WTC11 (cell line): Measurements from ENCODE around the gene FOXO3. TPM values are rescaled to one million over a fixed set of nuclear protein-coding genes. Genes with fewer than 3 reads are reported as not detected.

Experiments used
- ATAC-seq: fragments of 200-7000 bp; cut with Tn5 transposase; 2 replicates; pipeline ENCODE4 v1.10.0; 2021; ENCODE audit warnings: mild to moderate bottlenecking, moderate library complexity
- CTCF ChIA-PET: fragments of 300-600 bp; sonication (Branson Sonifier 250); formaldehyde crosslinking; loops from one replicate; lab custom pipeline; 2021; ENCODE audit warnings: antibody characterized with exemption; lab: Charles Lee
- POLR2A ChIA-PET: fragments of 350-600 bp; sonication (Branson Sonifier 250); formaldehyde crosslinking; loops from one replicate; lab custom pipeline; 2021; ENCODE audit warnings: antibody characterized with exemption; lab: Charles Lee
- DNase-seq: peaks from one replicate; pipeline ENCODE4 v3.0.0; 2021; ENCODE audit warnings: low spot score
- H3K27ac Mint-ChIP-seq: 2 replicates; pipeline ENCODE4 v1.8.0; 2021; ENCODE audit warnings: mixed read lengths
- H3K27me3 Mint-ChIP-seq: 2 replicates; pipeline ENCODE4 v1.8.0; 2021; ENCODE audit warnings: low read depth, mild to moderate bottlenecking, moderate library complexity, mixed read lengths
- H3K36me3 Mint-ChIP-seq: 2 replicates; pipeline ENCODE4 v1.8.0; 2021; ENCODE audit warnings: mixed read lengths
- H3K4me1 Mint-ChIP-seq: 2 replicates; pipeline ENCODE4 v1.8.0; 2022; ENCODE audit warnings: mixed read lengths
- H3K4me3 Mint-ChIP-seq: 2 replicates; pipeline ENCODE4 v1.8.0; 2021; ENCODE audit warnings: mild to moderate bottlenecking, moderate library complexity, mixed read lengths
- H3K9me3 Mint-ChIP-seq: 2 replicates; pipeline ENCODE4 v1.8.0; 2021; ENCODE audit warnings: mixed read lengths
- ATF1 ChIP-seq: sonication (generic); formaldehyde crosslinking; IDR thresholded peaks from 2 replicates; pipeline ENCODE4 v1.8.1; 2023; ENCODE audit warnings: mild to moderate bottlenecking, moderate library complexity, missing genetic modification reagents
- CBFB ChIP-seq: sonication (generic); formaldehyde crosslinking; IDR thresholded peaks from 2 replicates; pipeline ENCODE4 v1.8.1; 2022; ENCODE audit warnings: mild to moderate bottlenecking, low read depth, missing genetic modification reagents
- HMGA2 ChIP-seq: fragments of 250-450 bp; sonication (Bioruptor Pico); IDR thresholded peaks from 2 replicates; pipeline ENCODE4 v1.4.0; 2021; ENCODE audit warnings: mild to moderate bottlenecking, moderate library complexity
- NR1H2 ChIP-seq: sonication (generic); formaldehyde crosslinking; IDR thresholded peaks from 2 replicates; pipeline ENCODE4 v1.9.0; 2021; ENCODE audit warnings: mild to moderate bottlenecking, moderate library complexity, missing genetic modification reagents
- NR2C2 ChIP-seq: sonication (generic); formaldehyde crosslinking; IDR thresholded peaks from 2 replicates; pipeline ENCODE4 v1.8.0; 2022; ENCODE audit warnings: mild to moderate bottlenecking, missing genetic modification reagents
- NR3C1 ChIP-seq: sonication (generic); formaldehyde crosslinking; conservative IDR thresholded peaks from 2 replicates; pipeline ENCODE4 v1.8.1; 2023; ENCODE audit warnings: low read depth, mild to moderate bottlenecking, missing genetic modification reagents
- TEAD1 ChIP-seq: sonication (generic); formaldehyde crosslinking; IDR thresholded peaks from 2 replicates; pipeline ENCODE4 v1.8.0; 2022; ENCODE audit warnings: mild to moderate bottlenecking, missing genetic modification reagents
- ZBTB43 ChIP-seq: sonication (generic); formaldehyde crosslinking; IDR thresholded peaks from 2 replicates; pipeline ENCODE4 v1.8.1; 2023; ENCODE audit warnings: mild to moderate bottlenecking, missing genetic modification reagents
- ZNF138 ChIP-seq: sonication (generic); formaldehyde crosslinking; conservative IDR thresholded peaks from 2 replicates; pipeline ENCODE4 v1.8.1; 2022; ENCODE audit warnings: mild to moderate bottlenecking, moderate library complexity, missing genetic modification reagents
- ZNF219 ChIP-seq: sonication (generic); formaldehyde crosslinking; IDR thresholded peaks from 2 replicates; pipeline ENCODE4 v1.8.0; 2023; ENCODE audit warnings: missing genetic modification reagents, mild to moderate bottlenecking, borderline replicate concordance
- ZNF396 ChIP-seq: fragments of 250-450 bp; sonication (Bioruptor Pico); IDR thresholded peaks from 2 replicates; pipeline ENCODE4 v1.8.0; 2021; ENCODE audit warnings: mild to moderate bottlenecking, moderate library complexity, borderline replicate concordance
- ZNF416 ChIP-seq: fragments of 250-450 bp; sonication (Bioruptor Pico); IDR thresholded peaks from 2 replicates; pipeline ENCODE4 v1.9.0; 2021; ENCODE audit warnings: mild to moderate bottlenecking, inconsistent platforms
- total RNA-seq: library from RNA; stranded (reverse); gene quantifications from 3 replicates; pipeline ENCODE4 v1.2.3, GENCODE V29; 2021
- TF ChIP-seq, protein P1 (sequence below): fragments of 250-450 bp; sonication (Bioruptor Pico); conservative IDR thresholded peaks from 2 replicates; pipeline ENCODE4 v1.9.0; 2021; ENCODE audit warnings: mild to moderate bottlenecking
- TF ChIP-seq, protein P2 (sequence below): sonication (generic); formaldehyde crosslinking; IDR thresholded peaks from 2 replicates; pipeline ENCODE4 v1.8.1; 2022; ENCODE audit warnings: low read depth, mild to moderate bottlenecking, moderate library complexity, missing genetic modification reagents, borderline replicate concordance
- TF ChIP-seq, protein P3 (sequence below): sonication (generic); formaldehyde crosslinking; IDR thresholded peaks from 2 replicates; pipeline ENCODE4 v1.8.1; 2023; ENCODE audit warnings: mild to moderate bottlenecking, missing genetic modification reagents, borderline replicate concordance
- TF ChIP-seq, protein P4 (sequence below): sonication (generic); formaldehyde crosslinking; IDR thresholded peaks from 2 replicates; pipeline ENCODE4 v1.8.1; 2022; ENCODE audit warnings: mild to moderate bottlenecking, missing genetic modification reagents, moderate library complexity, borderline replicate concordance
- TF ChIP-seq, protein P5 (sequence below): fragments of 250-450 bp; sonication (Bioruptor Pico); IDR thresholded peaks from 2 replicates; pipeline ENCODE4 v2.1.2; 2022; ENCODE audit warnings: mild to moderate bottlenecking, moderate library complexity
- TF ChIP-seq, protein P6 (sequence below): sonication (generic); formaldehyde crosslinking; IDR thresholded peaks from 2 replicates; pipeline ENCODE4 v1.8.0; 2022; ENCODE audit warnings: missing genetic modification reagents

FOXO3 gene
- total RNA-seq, 1 experiment from 2014 or later, result 15.6 TPM

DNA sequence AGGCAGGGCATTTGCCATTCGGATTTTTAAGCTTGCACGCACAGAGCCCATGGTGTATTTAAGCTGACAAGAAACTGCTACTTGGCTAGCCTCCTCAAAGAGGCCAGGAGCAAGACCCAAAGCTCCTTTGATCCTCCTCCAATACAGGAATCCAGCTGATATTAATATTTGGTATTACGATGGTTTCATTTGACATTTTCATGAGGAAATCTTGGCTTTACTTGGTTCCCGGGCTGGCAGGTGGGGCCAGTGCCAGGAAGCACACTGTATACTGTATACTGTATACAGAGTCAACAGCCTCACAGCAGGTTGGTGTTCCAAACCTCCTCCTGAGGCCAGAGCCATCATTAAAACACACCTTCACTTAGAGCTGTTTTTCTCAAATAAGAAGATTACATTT lies 149.3 kb downstream of the FOXO3 start:
- no peak overlapping the region for H3K4me3 Mint-ChIP-seq
- H3K9me3 Mint-ChIP-seq, result no peaks in the 10 kb centered on the region
- DNase-seq (no peak), ATAC-seq (no peak)
- TF ChIP-seq, protein P1, sequence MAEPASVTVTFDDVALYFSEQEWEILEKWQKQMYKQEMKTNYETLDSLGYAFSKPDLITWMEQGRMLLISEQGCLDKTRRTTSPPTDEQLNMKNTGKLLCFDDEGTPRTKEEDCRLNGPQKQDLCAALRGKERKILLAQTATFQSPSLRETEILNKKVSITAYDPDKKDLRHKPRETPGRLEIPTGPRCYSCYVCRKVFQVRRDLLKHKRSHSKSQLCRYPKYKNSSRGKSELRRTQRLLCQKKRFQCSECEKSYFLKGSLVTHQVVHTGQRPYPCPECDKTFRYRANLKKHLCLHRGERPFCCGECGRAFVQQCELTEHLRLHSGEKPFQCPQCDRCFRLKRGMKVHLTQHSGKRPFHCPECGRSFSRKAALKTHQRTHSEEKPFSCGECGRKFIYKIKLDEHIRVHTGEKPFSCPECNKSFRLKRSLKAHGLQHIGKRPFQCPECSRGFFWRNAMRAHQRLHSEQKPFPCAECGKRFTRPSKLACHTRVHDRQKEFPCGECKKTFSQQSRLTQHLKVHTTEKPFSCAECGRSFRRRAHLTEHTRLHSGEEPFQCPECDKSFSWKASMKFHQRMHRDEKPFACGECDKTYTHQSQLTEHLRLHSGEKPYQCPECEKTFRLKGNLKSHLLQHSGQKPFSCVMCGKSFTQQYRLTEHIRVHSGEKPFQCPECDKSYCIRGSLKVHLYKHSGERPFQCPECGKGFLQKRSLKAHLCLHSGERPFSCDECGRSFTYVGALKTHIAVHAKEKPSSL, result no peak
- TF ChIP-seq, protein P2, sequence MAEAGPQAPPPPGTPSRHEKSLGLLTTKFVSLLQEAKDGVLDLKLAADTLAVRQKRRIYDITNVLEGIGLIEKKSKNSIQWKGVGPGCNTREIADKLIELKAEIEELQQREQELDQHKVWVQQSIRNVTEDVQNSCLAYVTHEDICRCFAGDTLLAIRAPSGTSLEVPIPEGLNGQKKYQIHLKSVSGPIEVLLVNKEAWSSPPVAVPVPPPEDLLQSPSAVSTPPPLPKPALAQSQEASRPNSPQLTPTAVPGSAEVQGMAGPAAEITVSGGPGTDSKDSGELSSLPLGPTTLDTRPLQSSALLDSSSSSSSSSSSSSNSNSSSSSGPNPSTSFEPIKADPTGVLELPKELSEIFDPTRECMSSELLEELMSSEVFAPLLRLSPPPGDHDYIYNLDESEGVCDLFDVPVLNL (CRISPR knock-in tag), result no peak
- TF ChIP-seq NR1H2 (CRISPR knock-in tag) (no peak), NR3C1 (CRISPR knock-in tag) (no peak), ZNF138 (no peak), ZNF416 (no peak), NR2C2 (no peak), ZNF396 (CRISPR knock-in tag) (no peak), CBFB (CRISPR knock-in tag) (no peak)
- TF ChIP-seq, protein P3, sequence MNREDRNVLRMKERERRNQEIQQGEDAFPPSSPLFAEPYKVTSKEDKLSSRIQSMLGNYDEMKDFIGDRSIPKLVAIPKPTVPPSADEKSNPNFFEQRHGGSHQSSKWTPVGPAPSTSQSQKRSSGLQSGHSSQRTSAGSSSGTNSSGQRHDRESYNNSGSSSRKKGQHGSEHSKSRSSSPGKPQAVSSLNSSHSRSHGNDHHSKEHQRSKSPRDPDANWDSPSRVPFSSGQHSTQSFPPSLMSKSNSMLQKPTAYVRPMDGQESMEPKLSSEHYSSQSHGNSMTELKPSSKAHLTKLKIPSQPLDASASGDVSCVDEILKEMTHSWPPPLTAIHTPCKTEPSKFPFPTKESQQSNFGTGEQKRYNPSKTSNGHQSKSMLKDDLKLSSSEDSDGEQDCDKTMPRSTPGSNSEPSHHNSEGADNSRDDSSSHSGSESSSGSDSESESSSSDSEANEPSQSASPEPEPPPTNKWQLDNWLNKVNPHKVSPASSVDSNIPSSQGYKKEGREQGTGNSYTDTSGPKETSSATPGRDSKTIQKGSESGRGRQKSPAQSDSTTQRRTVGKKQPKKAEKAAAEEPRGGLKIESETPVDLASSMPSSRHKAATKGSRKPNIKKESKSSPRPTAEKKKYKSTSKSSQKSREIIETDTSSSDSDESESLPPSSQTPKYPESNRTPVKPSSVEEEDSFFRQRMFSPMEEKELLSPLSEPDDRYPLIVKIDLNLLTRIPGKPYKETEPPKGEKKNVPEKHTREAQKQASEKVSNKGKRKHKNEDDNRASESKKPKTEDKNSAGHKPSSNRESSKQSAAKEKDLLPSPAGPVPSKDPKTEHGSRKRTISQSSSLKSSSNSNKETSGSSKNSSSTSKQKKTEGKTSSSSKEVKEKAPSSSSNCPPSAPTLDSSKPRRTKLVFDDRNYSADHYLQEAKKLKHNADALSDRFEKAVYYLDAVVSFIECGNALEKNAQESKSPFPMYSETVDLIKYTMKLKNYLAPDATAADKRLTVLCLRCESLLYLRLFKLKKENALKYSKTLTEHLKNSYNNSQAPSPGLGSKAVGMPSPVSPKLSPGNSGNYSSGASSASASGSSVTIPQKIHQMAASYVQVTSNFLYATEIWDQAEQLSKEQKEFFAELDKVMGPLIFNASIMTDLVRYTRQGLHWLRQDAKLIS, result no peak
- TF ChIP-seq, protein P4, sequence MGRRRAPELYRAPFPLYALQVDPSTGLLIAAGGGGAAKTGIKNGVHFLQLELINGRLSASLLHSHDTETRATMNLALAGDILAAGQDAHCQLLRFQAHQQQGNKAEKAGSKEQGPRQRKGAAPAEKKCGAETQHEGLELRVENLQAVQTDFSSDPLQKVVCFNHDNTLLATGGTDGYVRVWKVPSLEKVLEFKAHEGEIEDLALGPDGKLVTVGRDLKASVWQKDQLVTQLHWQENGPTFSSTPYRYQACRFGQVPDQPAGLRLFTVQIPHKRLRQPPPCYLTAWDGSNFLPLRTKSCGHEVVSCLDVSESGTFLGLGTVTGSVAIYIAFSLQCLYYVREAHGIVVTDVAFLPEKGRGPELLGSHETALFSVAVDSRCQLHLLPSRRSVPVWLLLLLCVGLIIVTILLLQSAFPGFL (CRISPR knock-in tag), result no peak
- H3K27ac Mint-ChIP-seq, result no peak overlapping the region
- POLR2A ChIA-PET, result no interaction called here
- no peaks in the 10 kb centered on the region for H3K27me3 Mint-ChIP-seq
- CTCF ChIA-PET, result no interaction called here
- H3K36me3 Mint-ChIP-seq, result no peaks in the 10 kb centered on the region
- H3K4me1 Mint-ChIP-seq, result peaks cover 18% of the 10 kb centered on the region

- Mint-ChIP-seq H3K9me3 (no peaks in the 10 kb centered on the region), H3K4me3 (no peak overlapping the region), H3K27me3 (no peaks in the 10 kb centered on the region), H3K4me1 (peaks cover 14% of the 10 kb centered on the region), H3K36me3 (no peaks in the 10 kb centered on the region), H3K27ac (no peak overlapping the region)
- ChIA-PET POLR2A (no interaction called here), CTCF (no interaction called here)
- ATAC-seq (no peak), DNase-seq (no peak)
- TF ChIP-seq TEAD1 (CRISPR knock-in tag) (no peak), HMGA2 (CRISPR knock-in tag) (no peak), ZBTB43 (CRISPR knock-in tag) (no peak), NR2C2 (no peak), ATF1 (CRISPR knock-in tag) (no peak), ZNF219 (no peak)
- TF ChIP-seq, protein P5, sequence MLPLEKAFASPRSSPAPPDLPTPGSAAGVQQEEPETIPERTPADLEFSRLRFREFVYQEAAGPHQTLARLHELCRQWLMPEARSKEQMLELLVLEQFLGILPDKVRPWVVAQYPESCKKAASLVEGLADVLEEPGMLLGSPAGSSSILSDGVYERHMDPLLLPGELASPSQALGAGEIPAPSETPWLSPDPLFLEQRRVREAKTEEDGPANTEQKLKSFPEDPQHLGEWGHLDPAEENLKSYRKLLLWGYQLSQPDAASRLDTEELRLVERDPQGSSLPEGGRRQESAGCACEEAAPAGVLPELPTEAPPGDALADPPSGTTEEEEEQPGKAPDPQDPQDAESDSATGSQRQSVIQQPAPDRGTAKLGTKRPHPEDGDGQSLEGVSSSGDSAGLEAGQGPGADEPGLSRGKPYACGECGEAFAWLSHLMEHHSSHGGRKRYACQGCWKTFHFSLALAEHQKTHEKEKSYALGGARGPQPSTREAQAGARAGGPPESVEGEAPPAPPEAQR (CRISPR knock-in tag), result no peak
- TF ChIP-seq, protein P6, sequence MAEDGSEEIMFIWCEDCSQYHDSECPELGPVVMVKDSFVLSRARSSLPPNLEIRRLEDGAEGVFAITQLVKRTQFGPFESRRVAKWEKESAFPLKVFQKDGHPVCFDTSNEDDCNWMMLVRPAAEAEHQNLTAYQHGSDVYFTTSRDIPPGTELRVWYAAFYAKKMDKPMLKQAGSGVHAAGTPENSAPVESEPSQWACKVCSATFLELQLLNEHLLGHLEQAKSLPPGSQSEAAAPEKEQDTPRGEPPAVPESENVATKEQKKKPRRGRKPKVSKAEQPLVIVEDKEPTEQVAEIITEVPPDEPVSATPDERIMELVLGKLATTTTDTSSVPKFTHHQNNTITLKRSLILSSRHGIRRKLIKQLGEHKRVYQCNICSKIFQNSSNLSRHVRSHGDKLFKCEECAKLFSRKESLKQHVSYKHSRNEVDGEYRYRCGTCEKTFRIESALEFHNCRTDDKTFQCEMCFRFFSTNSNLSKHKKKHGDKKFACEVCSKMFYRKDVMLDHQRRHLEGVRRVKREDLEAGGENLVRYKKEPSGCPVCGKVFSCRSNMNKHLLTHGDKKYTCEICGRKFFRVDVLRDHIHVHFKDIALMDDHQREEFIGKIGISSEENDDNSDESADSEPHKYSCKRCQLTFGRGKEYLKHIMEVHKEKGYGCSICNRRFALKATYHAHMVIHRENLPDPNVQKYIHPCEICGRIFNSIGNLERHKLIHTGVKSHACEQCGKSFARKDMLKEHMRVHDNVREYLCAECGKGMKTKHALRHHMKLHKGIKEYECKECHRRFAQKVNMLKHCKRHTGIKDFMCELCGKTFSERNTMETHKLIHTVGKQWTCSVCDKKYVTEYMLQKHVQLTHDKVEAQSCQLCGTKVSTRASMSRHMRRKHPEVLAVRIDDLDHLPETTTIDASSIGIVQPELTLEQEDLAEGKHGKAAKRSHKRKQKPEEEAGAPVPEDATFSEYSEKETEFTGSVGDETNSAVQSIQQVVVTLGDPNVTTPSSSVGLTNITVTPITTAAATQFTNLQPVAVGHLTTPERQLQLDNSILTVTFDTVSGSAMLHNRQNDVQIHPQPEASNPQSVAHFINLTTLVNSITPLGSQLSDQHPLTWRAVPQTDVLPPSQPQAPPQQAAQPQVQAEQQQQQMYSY (CRISPR knock-in tag), result no peak
Observed at GRCh38 chr6:108710551-108710950, 149.8 kb downstream of the FOXO3 start.
